ENCODE results near the gene MYO18B. TPM values are rescaled to one million over a fixed set of nuclear protein-coding genes. Genes with fewer than 3 reads are reported as not detected.

MYO18B gene
- polyA plus RNA-seq, 1 donor from 2014 or later: not detected

GRCh38 chr22:26008587-26008986 is 266.6 kb downstream of the MYO18B start:
- Mint-ChIP-seq H3K4me3 (no peak overlapping the region), H3K27me3 (peaks cover 4% of the 10 kb centered on the region), H3K27ac (no peak overlapping the region), H3K36me3 (no peaks in the 10 kb centered on the region), H3K9me3 (peaks cover 0 to 4% (median 1%) of the 10 kb centered on the region in 3 donors), H3K4me1 (no peaks in the 10 kb centered on the region)

GRCh38 chr22:26016916-26017315 is 274.9 kb downstream of the MYO18B start:
- H3K27ac Mint-ChIP-seq: no peak overlapping the region
- peaks cover 3% of the 10 kb centered on the region for H3K27me3 Mint-ChIP-seq
- no peaks in the 10 kb centered on the region for H3K4me1 Mint-ChIP-seq
- H3K36me3 Mint-ChIP-seq: peaks cover 2% of the 10 kb centered on the region
- H3K9me3 Mint-ChIP-seq: peaks cover 4 to 16% (median 10%) of the 10 kb centered on the region in 3 donors
- H3K4me3 Mint-ChIP-seq: no peak overlapping the region

- Mint-ChIP-seq H3K4me1 (no peaks in the 10 kb centered on the region), H3K27ac (no peak overlapping the region), H3K27me3 (peaks cover 3% of the 10 kb centered on the region), H3K4me3 (no peak overlapping the region), H3K9me3 (peaks cover 4 to 16% (median 8%) of the 10 kb centered on the region in 3 donors), H3K36me3 (peaks cover 2% of the 10 kb centered on the region)
Observed at GRCh38 chr22:26017932-26018331, 275.9 kb downstream of the MYO18B start.

- Mint-ChIP-seq H3K4me1 (no peaks in the 10 kb centered on the region), H3K9me3 (peaks cover 4 to 19% (median 6%) of the 10 kb centered on the region in 3 donors), H3K27ac (no peak overlapping the region), H3K4me3 (no peak overlapping the region), H3K27me3 (peaks cover 4% of the 10 kb centered on the region), H3K36me3 (peaks cover 2% of the 10 kb centered on the region)
Observed at GRCh38 chr22:26019596-26019995, 277.6 kb downstream of the MYO18B start.

GRCh38 chr22:26021516-26021915 is 279.5 kb downstream of the MYO18B start:
- H3K4me3 Mint-ChIP-seq: no peak overlapping the region
- no peaks in the 10 kb centered on the region for H3K4me1 Mint-ChIP-seq
- peaks cover 0 to 13% (median 4%) of the 10 kb centered on the region in 3 donors for H3K9me3 Mint-ChIP-seq
- H3K27ac Mint-ChIP-seq: no peak overlapping the region
- peaks cover 4% of the 10 kb centered on the region for H3K27me3 Mint-ChIP-seq
- H3K36me3 Mint-ChIP-seq: peaks cover 3% of the 10 kb centered on the region

DNA sequence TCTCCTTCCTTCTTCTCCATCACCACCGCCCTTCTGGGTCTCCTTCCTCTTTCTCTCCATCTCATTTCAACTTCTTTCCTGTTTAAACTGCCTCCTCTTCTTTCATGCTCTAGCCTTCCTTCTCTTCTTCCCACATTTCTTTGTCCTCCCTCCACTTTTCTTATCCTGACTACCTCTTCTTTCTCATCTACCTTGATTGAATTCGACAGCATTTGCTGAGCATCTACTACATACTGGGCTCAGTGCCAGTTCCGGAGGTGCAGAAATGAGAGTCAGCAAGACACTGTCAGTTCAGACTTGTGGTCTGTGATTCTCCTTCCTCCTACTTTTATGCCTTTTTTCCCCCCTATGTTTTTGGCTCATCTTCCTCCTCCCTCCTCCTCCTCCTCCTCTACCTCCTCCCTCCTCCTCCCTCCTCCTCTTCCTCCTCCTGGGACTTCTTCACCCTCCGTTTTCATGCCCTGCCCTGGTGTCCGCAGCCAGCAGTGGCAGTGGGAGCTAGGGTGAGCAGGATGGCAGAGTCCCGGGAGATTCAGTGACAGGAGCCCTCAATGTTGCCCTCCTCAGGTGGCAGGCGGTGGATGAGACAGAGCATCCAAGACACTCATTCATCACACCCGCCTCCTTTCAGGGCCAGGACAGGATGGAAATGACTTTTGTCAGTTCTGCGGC is 281.3 kb downstream of the MYO18B start:
- peaks cover 2% of the 10 kb centered on the region for H3K36me3 Mint-ChIP-seq
- H3K27me3 Mint-ChIP-seq: peaks cover 4% of the 10 kb centered on the region
- H3K4me3 Mint-ChIP-seq: no peak overlapping the region
- H3K9me3 Mint-ChIP-seq: peaks cover 0 to 13% (median 2%) of the 10 kb centered on the region in 3 donors
- H3K27ac Mint-ChIP-seq: no peak overlapping the region
- H3K4me1 Mint-ChIP-seq: no peaks in the 10 kb centered on the region

- no peak overlapping the region for H3K4me3 Mint-ChIP-seq
Observed at GRCh38 chr22:26025626-26026025, 283.6 kb downstream of the MYO18B start.

GRCh38 chr22:26027341-26027740 is 285.4 kb downstream of the MYO18B start:
- H3K4me3 Mint-ChIP-seq: no peak overlapping the region
- H3K27me3 Mint-ChIP-seq: peaks cover 3% of the 10 kb centered on the region
- H3K9me3 Mint-ChIP-seq: peaks cover 2 to 6% (median 2%) of the 10 kb centered on the region in 3 donors
- H3K27ac Mint-ChIP-seq: no peak overlapping the region
- peaks cover 2% of the 10 kb centered on the region for H3K36me3 Mint-ChIP-seq
- no peaks in the 10 kb centered on the region for H3K4me1 Mint-ChIP-seq

More at GRCh38 chr22:26025626-26026025, 283.6 kb downstream of the MYO18B start:
- peaks cover 2% of the 10 kb centered on the region for H3K36me3 Mint-ChIP-seq
- H3K27ac Mint-ChIP-seq: no peak overlapping the region
- H3K9me3 Mint-ChIP-seq: peaks cover 0 to 6% (median 2%) of the 10 kb centered on the region in 3 donors
- H3K4me1 Mint-ChIP-seq: no peaks in the 10 kb centered on the region
- peaks cover 1% of the 10 kb centered on the region for H3K27me3 Mint-ChIP-seq

DNA sequence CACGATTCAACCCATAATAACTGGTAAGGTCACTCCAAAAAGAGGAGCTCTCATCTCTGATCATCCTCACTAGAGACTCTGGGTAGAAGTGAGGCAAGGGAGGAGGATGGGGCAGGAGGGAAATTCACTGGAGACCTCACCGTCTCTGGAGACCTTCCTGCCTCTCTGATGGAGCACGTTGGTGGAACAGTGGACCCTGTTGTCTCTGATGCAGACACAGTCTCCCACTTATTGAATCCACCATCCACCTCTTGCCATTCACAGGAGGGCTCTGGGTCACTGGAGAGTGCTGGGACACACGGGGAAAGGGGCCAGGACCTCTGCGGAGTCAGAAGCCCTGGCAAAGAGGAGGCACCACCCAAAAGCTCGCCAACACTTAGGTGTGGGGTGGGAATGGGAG is 289.7 kb downstream of the MYO18B start:
- Mint-ChIP-seq H3K4me3 (no peak overlapping the region), H3K9me3 (peaks cover 2 to 6% (median 4%) of the 10 kb centered on the region in 3 donors), H3K36me3 (no peaks in the 10 kb centered on the region), H3K27ac (no peak overlapping the region), H3K27me3 (peaks cover 2% of the 10 kb centered on the region), H3K4me1 (no peaks in the 10 kb centered on the region)

- Mint-ChIP-seq H3K27ac (no peak overlapping the region), H3K4me3 (no peak overlapping the region), H3K4me1 (no peaks in the 10 kb centered on the region), H3K9me3 (peaks cover 2 to 10% (median 4%) of the 10 kb centered on the region in 3 donors), H3K27me3 (peaks cover 2% of the 10 kb centered on the region), H3K36me3 (no peaks in the 10 kb centered on the region)
Observed at GRCh38 chr22:26033071-26033470, 291.1 kb downstream of the MYO18B start.

DNA sequence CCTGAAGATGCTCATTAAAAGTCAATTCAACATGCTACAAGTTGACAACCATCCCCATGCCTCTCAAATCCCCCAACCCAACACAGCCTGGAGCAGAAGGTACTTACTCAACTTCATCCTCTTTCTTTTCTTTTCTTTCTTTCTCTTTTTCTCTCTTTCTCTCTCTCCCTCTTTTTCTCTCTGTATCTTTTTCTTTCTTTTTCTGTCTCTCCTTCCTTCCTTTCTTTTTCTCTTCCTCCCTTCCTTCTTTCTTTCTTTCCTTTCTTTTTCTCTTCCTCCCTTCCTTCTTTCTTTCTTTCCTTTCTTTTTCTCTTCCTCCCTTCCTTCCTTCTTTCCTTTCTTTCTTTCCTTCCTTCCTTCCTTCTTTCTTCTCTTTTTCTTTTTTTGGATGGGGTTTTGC is 291.6 kb downstream of the MYO18B start:
- Mint-ChIP-seq H3K4me1 (no peaks in the 10 kb centered on the region), H3K27ac (no peak overlapping the region), H3K27me3 (peaks cover 2% of the 10 kb centered on the region), H3K9me3 (peaks cover 2 to 10% (median 4%) of the 10 kb centered on the region in 3 donors), H3K4me3 (no peak overlapping the region), H3K36me3 (no peaks in the 10 kb centered on the region)

DNA sequence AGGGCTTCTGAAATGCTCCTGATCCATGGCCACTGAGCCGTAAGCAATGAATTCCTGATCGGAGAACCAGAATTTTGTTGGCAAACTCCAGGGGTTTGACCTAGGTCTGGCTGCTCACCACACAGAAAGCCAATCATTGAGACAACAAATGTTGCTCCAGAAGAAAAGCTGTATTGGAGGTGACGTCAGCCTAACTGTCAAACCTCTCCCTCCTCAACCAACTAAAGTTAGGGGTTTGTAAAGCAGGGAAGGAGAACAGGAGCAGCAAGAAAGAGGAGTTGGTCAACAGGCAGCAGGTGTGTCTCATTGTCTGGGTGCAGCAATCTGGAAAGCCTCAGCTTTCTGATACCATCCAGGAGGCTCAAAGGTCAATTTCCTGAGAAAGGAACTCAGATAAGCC is 293.5 kb downstream of the MYO18B start:
- no peak overlapping the region for H3K4me3 Mint-ChIP-seq
- H3K4me1 Mint-ChIP-seq: no peaks in the 10 kb centered on the region
- peaks cover 5% of the 10 kb centered on the region for H3K27me3 Mint-ChIP-seq
- H3K27ac Mint-ChIP-seq: no peak overlapping the region
- peaks cover 4 to 10% (median 5%) of the 10 kb centered on the region in 3 donors for H3K9me3 Mint-ChIP-seq
- no peaks in the 10 kb centered on the region for H3K36me3 Mint-ChIP-seq

DNA sequence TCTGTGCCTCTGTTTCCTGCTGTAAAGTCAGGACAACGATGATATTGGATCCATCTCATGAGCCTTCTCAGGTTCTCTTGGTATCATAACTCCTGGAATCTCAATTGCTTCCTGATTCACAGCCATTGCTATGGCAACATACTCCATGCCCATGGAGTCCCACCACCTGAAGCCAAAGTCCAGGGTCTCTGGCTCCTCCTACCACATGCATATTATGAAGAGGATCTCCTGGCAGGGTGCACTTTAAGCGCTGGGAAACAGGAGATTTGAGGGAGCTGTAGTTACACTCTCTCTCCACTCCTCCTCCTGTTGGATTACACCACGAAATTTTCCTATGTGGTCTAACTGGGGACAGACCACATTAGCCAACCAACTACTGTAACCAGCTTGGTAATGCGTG is 296.4 kb downstream of the MYO18B start:
- peaks cover 9% of the 10 kb centered on the region for H3K27me3 Mint-ChIP-seq
- H3K4me1 Mint-ChIP-seq: no peaks in the 10 kb centered on the region
- no peak overlapping the region for H3K27ac Mint-ChIP-seq
- H3K36me3 Mint-ChIP-seq: no peaks in the 10 kb centered on the region
- peaks cover 5 to 10% (median 6%) of the 10 kb centered on the region in 3 donors for H3K9me3 Mint-ChIP-seq
- H3K4me3 Mint-ChIP-seq: no peak overlapping the region

GRCh38 chr22:26041931-26042330 is 299.9 kb downstream of the MYO18B start:
- H3K36me3 Mint-ChIP-seq: no peaks in the 10 kb centered on the region
- peaks cover 1 to 3% (median 2%) of the 10 kb centered on the region in 3 donors for H3K9me3 Mint-ChIP-seq
- H3K4me1 Mint-ChIP-seq: no peaks in the 10 kb centered on the region
- H3K27me3 Mint-ChIP-seq: peaks cover 9% of the 10 kb centered on the region
- H3K4me3 Mint-ChIP-seq: no peak overlapping the region
- no peak overlapping the region for H3K27ac Mint-ChIP-seq

DNA sequence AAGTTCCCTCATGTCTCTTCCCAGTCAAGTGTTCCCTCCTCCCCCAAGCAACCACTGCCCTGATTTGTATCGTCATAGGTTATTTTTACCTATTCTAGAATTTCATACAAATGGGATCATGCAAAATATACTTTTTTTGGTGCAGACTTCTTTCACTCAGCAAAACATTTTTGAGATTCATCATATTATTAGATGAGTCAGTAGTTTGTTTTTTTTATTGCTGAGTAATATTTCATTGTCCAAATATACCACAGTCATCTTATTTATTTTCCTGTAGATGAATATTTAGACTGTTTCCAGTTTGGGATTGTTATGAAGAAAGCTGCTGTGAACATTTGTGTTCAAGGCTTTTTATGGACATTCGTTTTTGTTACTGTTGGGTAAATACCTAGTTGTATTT is 301.0 kb downstream of the MYO18B start:
- peaks cover 0 to 6% (median 3%) of the 10 kb centered on the region in 3 donors for H3K9me3 Mint-ChIP-seq
- peaks cover 9% of the 10 kb centered on the region for H3K27me3 Mint-ChIP-seq
- H3K4me3 Mint-ChIP-seq: no peak overlapping the region
- no peak overlapping the region for H3K27ac Mint-ChIP-seq
- H3K4me1 Mint-ChIP-seq: no peaks in the 10 kb centered on the region
- no peaks in the 10 kb centered on the region for H3K36me3 Mint-ChIP-seq

DNA sequence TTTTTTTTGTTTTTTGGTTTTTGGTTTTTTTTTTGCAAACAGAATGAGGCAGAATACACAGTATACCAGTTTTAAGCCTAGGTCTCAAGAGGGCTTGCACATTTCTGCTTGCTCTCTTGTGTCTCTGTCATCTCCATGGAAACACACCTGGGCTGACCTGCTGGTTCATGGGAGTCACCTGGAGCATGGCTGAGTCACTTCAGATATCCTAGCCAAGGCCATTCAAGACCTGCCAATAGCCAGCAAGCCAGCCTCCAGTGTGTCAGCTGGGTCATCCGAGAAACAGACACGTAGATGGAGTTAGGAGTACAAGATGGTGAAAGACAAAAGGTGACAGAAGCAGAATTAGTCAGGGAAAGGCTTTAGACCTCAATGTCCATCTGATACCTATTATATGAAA is 303.1 kb downstream of the MYO18B start:
- no peak overlapping the region for H3K4me3 Mint-ChIP-seq
- H3K36me3 Mint-ChIP-seq: no peaks in the 10 kb centered on the region
- peaks cover 16% of the 10 kb centered on the region for H3K27me3 Mint-ChIP-seq
- no peak overlapping the region for H3K27ac Mint-ChIP-seq
- H3K9me3 Mint-ChIP-seq: peaks cover 0 to 6% (median 3%) of the 10 kb centered on the region in 3 donors
- no peaks in the 10 kb centered on the region for H3K4me1 Mint-ChIP-seq
